ENCODE data around the gene ASCL5. TPM values are rescaled to one million over a fixed set of nuclear protein-coding genes. Genes with fewer than 3 reads are reported as not detected.

Gene ASCL5
- total and polyA plus RNA-seq, 4 donors, result 0.01 to 0.25 (median 0.14) TPM; not detected in 1

DNA sequence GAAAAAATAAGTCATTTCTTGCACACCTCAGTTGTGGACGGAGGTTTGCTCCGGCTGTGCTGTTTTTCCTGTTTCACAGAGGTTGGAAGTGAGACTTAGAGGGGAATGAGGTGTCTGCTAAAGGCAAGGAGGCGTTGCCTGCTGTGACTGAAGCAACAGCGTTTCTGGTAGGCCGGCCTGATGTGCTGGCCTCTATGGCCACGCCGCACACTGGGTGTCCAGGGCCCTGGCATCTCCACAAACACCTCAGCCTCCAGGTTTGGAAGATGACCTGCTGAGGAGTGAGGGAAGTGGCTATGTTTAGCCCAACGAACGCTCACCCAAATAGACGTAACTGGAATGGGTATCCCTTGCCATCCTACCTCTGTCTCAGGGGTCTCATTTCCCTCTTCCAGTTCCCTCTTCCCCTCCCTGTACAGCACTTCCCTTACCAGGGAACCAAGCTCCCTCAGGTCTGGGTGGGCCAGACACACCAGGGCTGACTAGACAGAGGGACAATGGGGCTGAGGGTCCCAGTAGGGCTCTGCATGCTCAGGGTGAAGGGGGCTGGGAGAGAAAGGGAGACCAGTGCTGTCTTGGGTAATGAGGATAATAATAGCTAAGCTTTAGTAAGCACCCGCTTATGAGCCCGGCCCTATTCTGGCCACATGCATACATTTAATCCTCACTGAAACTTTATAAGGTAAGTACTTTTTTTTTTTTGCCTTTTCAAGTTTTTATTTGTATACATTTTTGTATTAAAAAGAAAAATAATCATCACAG is 26.6 kb downstream of the ASCL5 start:
- Histone ChIP-seq H3K27ac (ENCODE audit: low read depth in 1 of 2, low read length in 1 of 2) (no peak overlapping the region), H3K27me3 (ENCODE audit: control insufficient read depth in 3 of 3, insufficient read depth in 3 of 3, low read length in 2 of 3) (no peaks in the 10 kb centered on the region), H3K4me1 (ENCODE audit: control insufficient read depth in 5 of 5, insufficient read depth in 5 of 5, low read length in 5 of 5) (peaks cover 0 to 13% (median 0%) of the 10 kb centered on the region in 5 donors), H3K9ac (ENCODE audit: insufficient read depth in 1 of 2, low read length in 2 of 2) (no peak overlapping the region), H3K36me3 (ENCODE audit: control insufficient read depth in 4 of 4, insufficient read depth in 4 of 4, low read length in 4 of 4) (no peaks in the 10 kb centered on the region), H3K9me3 (ENCODE audit: control insufficient read depth in 4 of 4, insufficient read depth in 3 of 4, low read length in 3 of 4) (no peaks in the 10 kb centered on the region), H3K4me3 (no peak overlapping the region)
- 91 to 97% methylated on average over 12 of the region's 12 CpGs for WGBS, 2 donors
- DNase-seq, result no peak
- no peak for TF ChIP-seq CTCF (IDR thresholded peaks at IDR 0.05; ENCODE audit: control extremely low read depth, extremely low read depth)
- ATAC-seq (ENCODE audit: insufficient read depth, low FRiP score), result no peak

DNA sequence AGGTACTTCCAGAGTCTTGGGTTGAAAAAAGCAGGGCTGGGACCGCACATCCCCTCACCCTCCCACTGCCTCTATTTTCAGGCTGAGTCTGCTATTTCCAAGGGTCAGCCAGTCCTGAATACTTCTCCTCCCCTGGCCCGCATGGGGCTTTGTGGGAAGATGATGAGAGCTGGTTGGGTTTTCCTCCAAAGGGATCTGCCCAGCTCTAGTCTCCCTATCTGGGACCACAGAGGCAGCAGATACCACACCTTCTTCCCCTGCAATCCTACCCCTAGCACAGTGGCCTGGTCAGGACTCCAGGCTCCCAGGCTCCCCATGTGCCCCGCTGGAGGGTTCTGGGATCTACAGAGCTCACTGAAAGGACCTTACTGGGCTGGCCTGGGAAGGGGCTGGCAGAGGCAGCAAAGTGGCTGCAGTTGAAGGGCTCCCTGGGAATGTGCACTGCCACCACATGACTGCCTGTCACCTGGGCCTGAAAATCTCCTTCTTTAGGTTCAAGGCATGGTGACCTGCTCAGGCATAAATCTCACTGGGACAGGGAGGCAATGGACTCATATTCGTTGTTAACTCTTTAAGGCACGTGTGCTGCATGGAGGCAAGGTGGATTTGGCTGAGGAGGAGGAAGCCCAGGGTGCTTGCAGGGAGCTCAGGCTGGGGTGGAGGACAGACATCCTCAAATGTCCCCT is 27.8 kb downstream of the ASCL5 start:
- H3K4me1 ChIP-seq (ENCODE audit: control insufficient read depth in 5 of 5, insufficient read depth in 5 of 5, low read length in 5 of 5), result peaks cover 0 to 16% (median 0%) of the 10 kb centered on the region in 5 donors
- no peak for ATAC-seq (ENCODE audit: insufficient read depth, low FRiP score)
- no peaks in the 10 kb centered on the region for H3K36me3 ChIP-seq (ENCODE audit: control insufficient read depth in 4 of 4, insufficient read depth in 4 of 4, low read length in 4 of 4)
- H3K9me3 ChIP-seq (ENCODE audit: control insufficient read depth in 4 of 4, insufficient read depth in 3 of 4, low read length in 3 of 4), result no peaks in the 10 kb centered on the region
- no peak overlapping the region for H3K27ac ChIP-seq (ENCODE audit: low read depth in 1 of 2, low read length in 1 of 2)
- H3K4me3 ChIP-seq, result no peak overlapping the region
- no peak overlapping the region for H3K9ac ChIP-seq (ENCODE audit: insufficient read depth in 1 of 2, low read length in 2 of 2)
- DNase-seq, result no peak
- no peaks in the 10 kb centered on the region for H3K27me3 ChIP-seq (ENCODE audit: control insufficient read depth in 3 of 3, insufficient read depth in 3 of 3, low read length in 2 of 3)
- 81 to 84% methylated on average over 5 of the region's 5 CpGs for WGBS, 2 donors
- TF ChIP-seq CTCF (IDR thresholded peaks at IDR 0.05; ENCODE audit: control extremely low read depth, extremely low read depth), result no peak

DNA sequence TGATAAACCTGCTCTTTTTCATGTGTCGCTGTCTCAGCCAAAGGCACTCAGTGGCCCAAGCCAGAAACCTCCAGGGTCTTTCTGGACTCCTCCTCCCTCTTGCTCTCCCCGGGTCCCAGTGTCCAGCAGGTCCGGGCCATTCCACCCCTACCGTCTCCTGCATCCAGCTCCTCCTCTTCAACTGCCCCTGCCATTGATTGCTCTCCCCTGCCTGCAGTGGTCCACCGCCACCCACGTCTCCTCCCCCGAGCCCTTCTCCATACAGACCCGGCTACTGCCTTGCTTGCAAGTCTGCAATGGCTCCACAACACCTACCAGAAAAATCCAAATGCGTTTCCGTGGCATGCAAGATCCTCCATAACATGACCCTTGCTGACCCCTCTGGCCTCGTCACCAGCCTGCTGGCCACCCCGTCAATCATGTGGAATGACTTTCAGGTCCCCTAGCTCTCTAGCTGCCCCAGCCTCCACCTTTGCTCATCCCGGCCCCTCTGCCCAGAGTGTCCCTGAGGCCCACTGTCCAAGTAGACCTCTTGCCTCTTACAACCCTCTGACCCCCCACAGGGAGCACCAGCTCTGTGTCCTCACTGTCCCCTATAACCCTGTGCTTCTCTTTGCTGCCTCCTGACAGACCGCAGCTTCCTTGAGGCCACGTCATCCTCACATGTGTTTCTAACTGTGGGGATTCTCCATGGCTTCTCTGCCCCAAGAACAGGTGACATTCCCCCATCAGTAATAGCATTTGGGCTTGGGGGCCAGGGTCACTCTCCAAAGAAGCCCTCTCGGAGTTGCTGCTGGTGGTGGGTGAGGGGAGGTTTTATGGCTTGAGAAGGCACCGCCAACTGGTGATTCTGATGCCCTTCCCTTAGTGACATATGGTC is 29.8 kb downstream of the ASCL5 start:
- peaks cover 0 to 12% (median 0%) of the 10 kb centered on the region in 5 donors for H3K4me1 ChIP-seq (ENCODE audit: control insufficient read depth in 5 of 5, insufficient read depth in 5 of 5, low read length in 5 of 5)
- no peaks in the 10 kb centered on the region for H3K9me3 ChIP-seq (ENCODE audit: control insufficient read depth in 4 of 4, insufficient read depth in 3 of 4, low read length in 3 of 4)
- H3K27me3 ChIP-seq (ENCODE audit: control insufficient read depth in 3 of 3, insufficient read depth in 3 of 3, low read length in 2 of 3), result no peaks in the 10 kb centered on the region
- DNase-seq (peak in 2 of 3 donors; percentile 42 to 49), ATAC-seq (ENCODE audit: insufficient read depth, low FRiP score) (no peak)
- H3K9ac ChIP-seq (ENCODE audit: insufficient read depth in 1 of 2, low read length in 2 of 2), result no peak overlapping the region
- H3K36me3 ChIP-seq (ENCODE audit: control insufficient read depth in 4 of 4, insufficient read depth in 4 of 4, low read length in 4 of 4), result no peaks in the 10 kb centered on the region
- no peak overlapping the region for H3K4me3 ChIP-seq
- WGBS, 2 donors, result 85 to 94% methylated on average over 17 of the region's 17 CpGs
- no peak overlapping the region for H3K27ac ChIP-seq (ENCODE audit: low read depth in 1 of 2, low read length in 1 of 2)
- no peak for TF ChIP-seq CTCF (IDR thresholded peaks at IDR 0.05; ENCODE audit: control extremely low read depth, extremely low read depth)

Measured in lung (tissue), 12 donors.